GM12864 (cell line): ENCODE data around the gene FPR3.
"Not testable (repeated sequence)": the region's sequence is repeated elsewhere in the genome, so short reads cannot be mapped to it uniquely, and the experiment has no call there.

ENCODE experiments used
- DNase-seq: peaks from one replicate; pipeline ENCODE4 v3.0.0-alpha.2; 2011; ENCODE audit warnings: low read depth
- H3K4me3 ChIP-seq: 2 replicates; pipeline ENCODE4 v1.5.1; 2011; ENCODE audit warnings: mild to moderate bottlenecking, low read depth, low read length, control low read depth
- TF ChIP-seq, protein P1 (sequence below): IDR thresholded peaks from 2 replicates; pipeline ENCODE4 v1.5.1; 2011; ENCODE audit warnings: low read depth, mild to moderate bottlenecking, moderate library complexity, low read length, control low read depth, inconsistent platforms; ENCODE audit errors: missing control alignments

The FPR3 gene

DNA sequence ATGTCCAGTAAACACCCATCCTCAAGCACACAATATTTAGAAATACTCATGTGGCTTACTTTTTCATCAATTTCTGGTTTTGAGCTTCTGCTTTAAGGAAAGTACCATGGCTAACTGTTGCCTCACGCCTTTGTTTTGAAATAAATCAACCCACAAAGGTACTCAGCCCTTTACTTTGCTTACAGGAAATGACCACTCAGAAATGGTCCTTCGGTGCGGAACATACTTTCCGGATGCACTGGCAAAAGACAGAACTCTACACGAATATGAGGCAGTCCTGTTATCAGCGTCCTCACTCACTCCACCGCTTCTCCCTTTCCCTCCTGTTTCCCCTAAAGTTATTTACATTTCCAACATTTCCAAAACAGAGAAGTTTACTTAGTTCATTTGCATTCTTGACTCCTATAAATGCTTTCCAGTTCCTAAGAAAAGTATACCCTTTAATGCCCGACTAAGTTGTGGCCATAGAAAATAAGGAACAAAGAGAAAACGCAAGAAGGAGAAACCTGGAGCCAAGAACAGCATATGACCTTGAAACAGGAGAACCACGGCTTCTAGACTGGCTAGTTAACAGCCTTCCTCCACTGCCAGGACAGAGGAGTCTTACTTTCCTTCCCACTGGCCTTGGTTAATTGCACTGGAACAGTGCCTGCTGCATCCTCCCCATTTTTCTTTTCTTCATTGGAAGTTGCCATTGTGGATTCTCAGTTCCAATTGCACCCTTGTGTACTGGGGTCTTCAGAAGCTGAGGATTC is 23.4 kb upstream of the FPR3 start:
- DNase-seq = no peak
- TF ChIP-seq, protein P1, sequence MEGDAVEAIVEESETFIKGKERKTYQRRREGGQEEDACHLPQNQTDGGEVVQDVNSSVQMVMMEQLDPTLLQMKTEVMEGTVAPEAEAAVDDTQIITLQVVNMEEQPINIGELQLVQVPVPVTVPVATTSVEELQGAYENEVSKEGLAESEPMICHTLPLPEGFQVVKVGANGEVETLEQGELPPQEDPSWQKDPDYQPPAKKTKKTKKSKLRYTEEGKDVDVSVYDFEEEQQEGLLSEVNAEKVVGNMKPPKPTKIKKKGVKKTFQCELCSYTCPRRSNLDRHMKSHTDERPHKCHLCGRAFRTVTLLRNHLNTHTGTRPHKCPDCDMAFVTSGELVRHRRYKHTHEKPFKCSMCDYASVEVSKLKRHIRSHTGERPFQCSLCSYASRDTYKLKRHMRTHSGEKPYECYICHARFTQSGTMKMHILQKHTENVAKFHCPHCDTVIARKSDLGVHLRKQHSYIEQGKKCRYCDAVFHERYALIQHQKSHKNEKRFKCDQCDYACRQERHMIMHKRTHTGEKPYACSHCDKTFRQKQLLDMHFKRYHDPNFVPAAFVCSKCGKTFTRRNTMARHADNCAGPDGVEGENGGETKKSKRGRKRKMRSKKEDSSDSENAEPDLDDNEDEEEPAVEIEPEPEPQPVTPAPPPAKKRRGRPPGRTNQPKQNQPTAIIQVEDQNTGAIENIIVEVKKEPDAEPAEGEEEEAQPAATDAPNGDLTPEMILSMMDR = no peak
- no peak overlapping the region for H3K4me3 ChIP-seq

DNA sequence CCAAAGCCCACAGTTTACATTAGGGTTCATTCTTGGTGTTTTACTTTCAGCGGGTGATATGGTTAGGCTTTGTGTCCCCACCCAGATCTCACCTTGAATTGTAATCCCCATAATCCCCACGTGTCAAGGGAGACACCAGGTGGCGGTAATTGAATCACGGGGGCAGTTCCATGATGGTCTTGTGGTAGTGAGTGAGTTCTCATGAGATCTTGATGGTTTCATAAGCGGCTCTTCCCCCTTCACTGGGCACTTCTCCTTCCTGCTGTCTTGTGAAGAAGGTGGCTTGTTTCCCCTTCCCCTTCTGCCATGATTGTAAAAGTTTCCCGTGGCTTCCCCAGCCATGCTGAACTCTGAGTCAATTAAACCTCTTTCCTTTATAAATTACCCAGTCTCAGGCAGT is 22.0 kb upstream of the FPR3 start:
- no peak overlapping the region for H3K4me3 ChIP-seq
- no peak for DNase-seq
- TF ChIP-seq, protein P1 = no peak

DNA sequence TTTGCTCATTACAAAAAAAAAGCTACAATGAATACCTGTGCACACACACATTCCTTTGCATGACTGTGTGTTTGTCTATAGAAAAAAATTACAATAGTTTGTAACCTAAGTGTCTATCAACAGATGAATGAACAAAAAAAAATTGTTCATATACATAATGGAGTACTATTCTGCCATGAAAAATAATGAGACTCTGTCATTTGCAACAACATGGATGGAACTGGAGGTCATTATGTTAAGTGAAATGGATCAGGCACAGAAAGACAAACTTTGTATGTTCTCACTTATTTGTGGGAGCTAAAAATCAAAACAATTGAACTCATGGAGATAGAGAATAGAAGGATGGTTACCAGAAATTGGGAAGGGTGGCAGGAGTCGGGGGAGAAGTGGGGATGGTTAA is 18.4 kb upstream of the FPR3 start:
- not testable (repeated sequence) for H3K4me3 ChIP-seq, DNase-seq

DNA sequence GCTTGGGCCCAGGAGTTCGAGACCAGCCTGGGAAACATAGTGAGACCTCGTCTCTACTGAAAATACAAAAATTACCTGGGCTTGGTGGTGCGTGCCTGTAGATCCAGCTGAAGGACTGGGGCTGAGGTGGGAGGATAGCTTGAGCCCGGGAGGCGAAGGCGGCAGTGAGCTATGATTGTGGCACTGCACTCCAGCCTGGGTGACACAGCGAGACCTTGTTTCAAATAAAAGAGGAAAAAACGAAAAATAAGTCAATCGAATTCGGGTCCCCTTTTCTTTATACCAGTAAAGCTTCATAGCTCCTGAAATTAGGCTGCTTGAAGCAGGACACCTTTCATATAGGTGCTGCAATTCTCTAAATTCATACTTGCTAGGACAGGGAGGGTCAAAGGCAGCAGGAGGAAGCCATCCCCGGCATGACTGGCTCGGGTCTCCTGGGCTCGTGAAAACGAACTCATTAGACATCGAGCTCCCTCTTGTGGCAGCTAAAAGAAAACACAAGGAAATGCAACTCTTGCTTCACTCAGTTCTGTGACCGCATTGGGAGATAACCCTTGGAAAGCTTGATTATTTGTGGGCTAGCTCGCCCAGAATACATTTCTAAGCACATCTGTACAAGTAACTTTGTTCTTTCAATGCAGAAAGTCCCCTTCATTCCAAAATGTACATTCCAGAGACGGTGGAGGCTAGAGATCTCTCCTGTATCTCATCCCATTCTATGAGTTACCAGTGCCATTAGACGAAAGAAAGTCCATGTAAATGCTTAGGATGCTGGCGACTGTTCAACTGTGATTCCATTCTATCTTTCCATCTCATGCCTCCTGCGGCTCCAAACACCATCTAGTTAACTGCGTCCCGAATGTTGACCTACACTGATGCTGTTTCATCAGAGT is 17.1 kb upstream of the FPR3 start:
- H3K4me3 ChIP-seq = no peak overlapping the region
- TF ChIP-seq, protein P1 = peak; percentile 76
- peak; percentile 40 for DNase-seq

- no peak overlapping the region for H3K4me3 ChIP-seq
- DNase-seq = no peak
- TF ChIP-seq, protein P1 = no peak
Measured at GRCh38 chr19:51779181-51779580, 15.8 kb upstream of the FPR3 start.

GRCh38 chr19:51779703-51780102 is 15.3 kb upstream of the FPR3 start:
- DNase-seq = no peak
- TF ChIP-seq, protein P1 = no peak
- H3K4me3 ChIP-seq = no peak overlapping the region

DNA sequence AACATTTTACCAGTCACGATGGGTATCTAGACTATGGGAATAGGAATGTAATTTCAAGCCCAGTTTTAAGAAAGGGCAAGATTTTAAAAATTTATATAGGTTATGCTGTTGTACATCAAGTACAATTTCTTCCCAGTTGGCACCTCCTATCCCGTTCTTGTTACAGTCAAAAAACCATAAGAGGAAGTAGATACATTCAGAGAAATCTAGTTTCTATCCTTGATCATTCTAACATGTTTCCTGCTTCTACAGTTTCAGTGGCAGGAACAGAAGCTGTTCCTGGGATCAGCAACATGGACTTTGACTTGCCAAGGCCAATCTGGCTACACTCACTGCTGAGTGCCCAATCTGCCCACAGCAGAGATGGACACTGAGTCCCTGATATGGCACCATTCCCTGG is 14.7 kb upstream of the FPR3 start:
- TF ChIP-seq, protein P1 = no peak
- H3K4me3 ChIP-seq = no peak overlapping the region
- no peak for DNase-seq
